Thoracic aorta (tissue), 2 donors: Measurements from ENCODE around the gene TVP23B. TPM values are rescaled to one million over a fixed set of nuclear protein-coding genes. Genes with fewer than 3 reads are reported as not detected.
"Not testable (repeated sequence)": the region's sequence is repeated elsewhere in the genome, so short reads cannot be mapped to it uniquely, and the experiment has no call there.

Experiments
- ATAC-seq: fragments of 150-250 bp; one replicate; pipeline ENCODE4 v1.8.0; 2017; ENCODE audit warnings: low read depth; ENCODE audit not compliant: insufficient number of reproducible peaks, low FRiP score
- DNase-seq: peaks from one replicate; pipeline ENCODE4 v3.0.0-alpha.2; 2020; ENCODE audit warnings: low spot score
- H3K27ac ChIP-seq, 2 donors: fragments of 200-600 bp; sonication (generic); 1 replicate in 1 of 2; 2 replicates in 1 of 2; pipeline ENCODE4 v1.5.1; 2016; ENCODE audit warnings: mild to moderate bottlenecking in 2 of 2, moderate library complexity in 2 of 2
- H3K27me3 ChIP-seq: fragments of 200-600 bp; sonication (generic); replicated peaks from 2 replicates; pipeline ENCODE4 v1.6.0; 2016; ENCODE audit warnings: mild to moderate bottlenecking; ENCODE audit not compliant: insufficient read depth
- H3K36me3 ChIP-seq: fragments of 200-600 bp; sonication (generic); one replicate; pipeline ENCODE4 v1.5.1; 2016
- H3K4me1 ChIP-seq, 2 donors: fragments of 200-600 bp; sonication (generic); 1 replicate in 1 of 2; 2 replicates in 1 of 2; pipeline versions ENCODE4 v1.5.1 to v1.6.0; 2016; ENCODE audit warnings: low read depth in 2 of 2, mild to moderate bottlenecking in 1 of 2; ENCODE audit not compliant: control insufficient read depth in 1 of 2
- H3K4me3 ChIP-seq: fragments of 200-600 bp; sonication (generic); 2 replicates; pipeline ENCODE4 v1.5.1; 2016; ENCODE audit warnings: mild to moderate bottlenecking
- H3K9me3 ChIP-seq: fragments of 200-600 bp; sonication (generic); 2 replicates; pipeline ENCODE4 v1.5.1; 2016
- total RNA-seq, 2 donors: library from RNA; depleted of rRNA; stranded (reverse); fragments of >200 nt; gene quantifications; one replicate each; pipeline versions ENCODE4 v1.1.0 to v1.2.3, GENCODE V29; 2016

TVP23B gene
- 10 to 100 TPM; 36.0 to 42.3 TPM for total RNA-seq

DNA sequence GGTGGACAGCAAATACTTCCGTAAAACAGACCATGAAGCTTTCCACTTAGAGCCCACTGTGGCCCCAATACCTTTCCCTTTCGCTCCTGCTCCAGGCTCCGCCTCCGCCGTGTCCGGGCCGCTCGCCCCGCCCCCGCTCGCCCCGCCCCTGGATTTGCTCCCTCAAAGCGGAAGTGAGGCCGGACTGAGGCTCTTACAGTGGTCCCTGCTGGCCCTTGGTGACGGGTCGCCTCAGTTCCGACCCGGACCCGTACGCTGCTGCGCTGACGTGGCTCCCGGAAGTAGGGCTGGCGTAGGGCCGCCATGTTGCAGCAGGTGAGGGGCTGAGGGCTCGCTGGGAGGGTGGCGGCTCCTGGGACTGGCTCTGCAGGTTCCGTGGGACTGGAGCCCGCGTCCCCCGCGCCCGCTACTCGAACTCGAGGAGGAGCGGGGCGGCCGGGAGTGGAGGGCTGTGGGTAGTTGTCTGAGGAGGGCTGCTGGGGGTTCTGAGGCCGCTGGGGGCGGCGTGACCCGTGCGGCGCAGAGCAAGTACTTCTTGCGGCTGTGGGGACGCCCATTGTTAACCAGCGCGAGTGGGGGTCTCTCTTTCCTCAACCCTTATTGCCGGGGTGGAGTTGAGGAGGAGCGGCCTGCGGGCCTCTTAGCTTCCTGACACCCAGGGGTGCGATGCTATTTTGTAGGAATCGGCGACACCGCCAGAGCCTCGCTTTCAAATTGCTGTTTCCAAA is at the start of gene TVP23B:
TSS of gene TVP23B (plus strand) at position 193 of the 728 bp plus-strand sequence. CDS start at position 304, 111 bp downstream.
- Histone ChIP-seq H3K4me3 (peak within 1 kb of the TSS; percentile 75), H3K27ac (peak within 1 kb of the TSS; percentile 72 to 81), H3K4me1 (peaks cover 0 to 12% of the 10 kb centered on the region in 2 donors)
- ATAC-seq (peak; percentile 79), DNase-seq (peak; percentile 91)
- not testable (repeated sequence) for H3K36me3 ChIP-seq, H3K9me3 ChIP-seq, H3K27me3 ChIP-seq

DNA sequence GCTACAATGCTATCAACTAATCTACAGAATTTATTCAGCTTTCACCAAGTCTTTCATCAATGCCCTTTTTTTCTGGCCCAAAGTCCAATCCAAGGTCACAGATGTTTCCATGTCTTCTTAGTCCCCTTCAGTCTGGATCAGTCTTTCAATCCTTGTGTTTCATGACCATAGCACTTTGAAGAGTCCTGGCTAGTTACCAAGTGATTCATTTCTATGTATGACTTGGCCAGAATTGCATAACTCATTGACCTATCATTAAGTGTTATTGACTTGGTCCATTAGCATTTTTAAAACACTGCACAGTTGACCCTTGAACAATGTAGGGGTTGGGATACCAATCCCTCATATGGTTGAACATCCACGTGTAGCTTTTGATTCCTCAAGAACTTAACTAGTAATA is 48.5 kb upstream of the TVP23B start:
- not testable (repeated sequence) for ATAC-seq, H3K36me3 ChIP-seq, H3K27ac ChIP-seq, H3K27me3 ChIP-seq, H3K4me1 ChIP-seq, DNase-seq, H3K4me3 ChIP-seq, H3K9me3 ChIP-seq

GRCh38 chr17:18733350-18733749 is 47.6 kb upstream of the TVP23B start:
- H3K9me3 ChIP-seq, H3K27ac ChIP-seq, H3K36me3 ChIP-seq, DNase-seq, H3K4me3 ChIP-seq, ATAC-seq, H3K4me1 ChIP-seq, H3K27me3 ChIP-seq: not testable (repeated sequence)

- ATAC-seq, DNase-seq, H3K9me3 ChIP-seq, H3K4me1 ChIP-seq, H3K36me3 ChIP-seq, H3K27me3 ChIP-seq, H3K4me3 ChIP-seq, H3K27ac ChIP-seq: not testable (repeated sequence)
Measured at GRCh38 chr17:18739616-18740391, 41.2 kb upstream of the TVP23B start.

- not testable (repeated sequence) for H3K4me3 ChIP-seq, H3K4me1 ChIP-seq, ATAC-seq, H3K27ac ChIP-seq, DNase-seq, H3K27me3 ChIP-seq, H3K36me3 ChIP-seq, H3K9me3 ChIP-seq
Measured at GRCh38 chr17:18741228-18741627, 39.8 kb upstream of the TVP23B start.

DNA sequence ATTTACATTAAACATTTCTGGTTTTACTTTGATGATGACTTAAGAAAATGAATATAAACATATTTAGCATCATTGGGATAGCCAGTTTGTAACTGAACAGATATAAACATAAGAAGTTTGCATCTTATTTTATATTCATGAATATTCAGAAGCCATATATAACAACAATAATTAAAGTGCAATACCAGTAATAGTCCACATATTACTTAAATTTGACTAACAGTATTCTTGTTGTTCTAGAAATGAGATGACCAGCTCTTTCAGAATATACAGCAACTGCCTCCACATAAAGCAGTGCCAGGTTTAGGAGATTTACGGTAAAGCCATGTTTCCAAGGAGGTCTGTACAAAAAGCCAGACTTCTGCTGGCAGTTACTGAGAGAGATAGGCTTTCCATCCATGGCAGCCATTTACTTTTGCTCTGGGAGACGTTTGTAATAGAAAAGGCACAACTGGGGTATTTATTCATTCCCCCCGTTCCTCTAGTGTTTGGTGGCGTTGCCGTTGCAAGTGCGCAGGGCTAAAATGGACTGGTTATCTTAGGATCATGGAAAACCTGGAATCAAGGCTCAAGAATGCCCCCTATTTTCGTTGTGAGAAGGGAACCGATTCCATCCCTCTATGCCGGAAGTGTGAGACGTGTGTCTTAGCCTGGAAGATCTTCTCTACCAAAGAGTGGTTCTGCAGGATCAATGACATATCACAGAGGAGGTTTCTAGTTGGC is 37.1 kb upstream of the TVP23B start, which contains the start of gene FBXW10:
TSS of gene FBXW10 (plus strand) at position 356 of the 723 bp plus-strand sequence. CDS start at position 547, 191 bp downstream.
- not testable (repeated sequence) for H3K27me3 ChIP-seq, DNase-seq, H3K4me1 ChIP-seq, H3K9me3 ChIP-seq, ATAC-seq, H3K36me3 ChIP-seq, H3K27ac ChIP-seq
- H3K4me3 ChIP-seq, result peak within 1 kb of the TSS; percentile 41

- DNase-seq, H3K36me3 ChIP-seq, H3K9me3 ChIP-seq, ATAC-seq, H3K27me3 ChIP-seq, H3K4me1 ChIP-seq, H3K27ac ChIP-seq, H3K4me3 ChIP-seq: not testable (repeated sequence)
Measured at GRCh38 chr17:18744726-18745125, 36.3 kb upstream of the TVP23B start.

- H3K36me3 ChIP-seq, H3K4me3 ChIP-seq, DNase-seq, H3K4me1 ChIP-seq, ATAC-seq, H3K9me3 ChIP-seq, H3K27me3 ChIP-seq, H3K27ac ChIP-seq: not testable (repeated sequence)
Measured at GRCh38 chr17:18746551-18746950, 34.4 kb upstream of the TVP23B start.

DNA sequence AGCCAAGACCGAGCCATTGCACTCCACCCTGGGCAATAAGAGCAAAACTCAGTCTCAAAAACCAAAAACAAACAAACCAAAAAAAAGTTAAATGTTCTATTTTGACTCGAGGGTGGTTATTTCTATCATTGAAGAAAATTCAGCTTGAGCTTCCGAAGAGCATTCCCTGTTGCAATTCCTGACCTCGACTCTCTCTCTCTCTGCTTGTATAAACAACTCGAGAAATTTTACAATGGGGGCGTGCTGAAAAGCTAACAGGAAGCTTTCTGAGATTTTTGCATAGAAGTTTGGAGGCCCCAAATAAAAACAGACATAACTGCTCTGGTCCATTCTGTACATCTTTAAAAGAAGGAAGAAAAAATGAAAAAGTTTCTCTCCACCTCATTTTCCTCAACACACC is 33.5 kb upstream of the TVP23B start:
- not testable (repeated sequence) for DNase-seq, H3K9me3 ChIP-seq, ATAC-seq, H3K4me3 ChIP-seq, H3K27me3 ChIP-seq, H3K36me3 ChIP-seq, H3K27ac ChIP-seq, H3K4me1 ChIP-seq

DNA sequence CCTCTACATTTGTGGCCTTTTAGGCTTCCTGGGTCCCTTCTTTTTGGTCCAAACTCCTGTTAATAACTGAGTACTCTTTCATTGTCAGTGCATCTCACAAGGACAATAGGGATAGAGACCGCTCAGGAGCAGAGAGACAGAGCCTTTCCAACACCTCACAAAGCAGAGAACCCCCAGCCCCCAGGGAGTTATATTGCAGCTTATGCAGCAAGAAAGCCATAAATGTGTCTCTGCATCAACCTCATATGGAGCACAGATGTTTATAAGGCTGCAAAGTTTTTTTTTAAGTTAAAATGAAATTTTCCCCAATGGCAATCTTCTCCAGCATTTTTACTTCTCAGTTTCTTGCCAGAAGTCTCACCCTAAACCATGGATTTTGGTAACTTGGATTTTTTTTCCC is 30.7 kb upstream of the TVP23B start:
- not testable (repeated sequence) for H3K4me3 ChIP-seq, H3K27me3 ChIP-seq, DNase-seq, H3K9me3 ChIP-seq, ATAC-seq, H3K36me3 ChIP-seq, H3K4me1 ChIP-seq, H3K27ac ChIP-seq

- not testable (repeated sequence) for DNase-seq, H3K27me3 ChIP-seq, H3K4me1 ChIP-seq, H3K36me3 ChIP-seq, ATAC-seq, H3K9me3 ChIP-seq, H3K27ac ChIP-seq, H3K4me3 ChIP-seq
Measured at GRCh38 chr17:18753829-18754409, 27.1 kb upstream of the TVP23B start.

DNA sequence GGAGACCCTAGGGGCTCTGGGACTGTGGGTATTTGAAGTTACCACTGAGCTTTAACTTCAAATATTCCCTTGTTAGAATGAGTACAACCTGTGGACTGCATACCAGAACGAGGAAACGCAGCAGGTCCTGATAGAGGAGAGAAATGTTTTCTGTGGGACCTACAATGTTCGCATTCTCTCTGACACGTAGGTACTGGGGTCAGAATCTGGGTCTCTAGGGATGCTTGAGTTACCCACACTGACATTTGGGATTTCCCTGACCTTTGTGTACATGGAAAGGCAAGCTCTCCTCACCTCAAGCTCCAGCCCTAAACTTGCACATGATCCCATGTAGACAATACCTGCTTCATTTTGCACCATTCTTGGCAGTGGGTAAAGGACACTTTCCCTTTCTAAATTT is 25.0 kb upstream of the TVP23B start:
- not testable (repeated sequence) for DNase-seq, H3K27me3 ChIP-seq, H3K4me1 ChIP-seq, ATAC-seq, H3K27ac ChIP-seq, H3K4me3 ChIP-seq, H3K36me3 ChIP-seq, H3K9me3 ChIP-seq
